Trophoblast cell (in vitro differentiated cells and primary cell): ENCODE results near the gene SLC46A3.

Experiments used
- DNase-seq, 2 donors: peaks; one replicate each; pipeline ENCODE4 v3.0.0-alpha.2; 2016
- H2AFZ ChIP-seq: 2 replicates; pipeline ENCODE4 v1.6.1; 2013; ENCODE audit warnings: low read length, moderate library complexity, mild to moderate bottlenecking; ENCODE audit not compliant: insufficient read depth, poor library complexity
- H2AK5ac ChIP-seq: 2 replicates; pipeline ENCODE4 v1.6.1; 2013; ENCODE audit warnings: mild to moderate bottlenecking, low read length
- H2BK120ac ChIP-seq: 2 replicates; pipeline ENCODE4 v1.6.1; 2013; ENCODE audit warnings: low read length, mild to moderate bottlenecking, moderate library complexity; ENCODE audit not compliant: insufficient read depth, poor library complexity
- H2BK12ac ChIP-seq: 2 replicates; pipeline ENCODE4 v1.6.1; 2013; ENCODE audit warnings: mild to moderate bottlenecking, low read length, moderate library complexity
- H2BK5ac ChIP-seq: 2 replicates; pipeline ENCODE4 v1.6.1; 2013; ENCODE audit warnings: low read length, low read depth, moderate library complexity, mild to moderate bottlenecking; ENCODE audit not compliant: poor library complexity
- H3K14ac ChIP-seq: 2 replicates; pipeline ENCODE4 v1.6.1; 2013; ENCODE audit warnings: mild to moderate bottlenecking, low read length
- H3K18ac ChIP-seq: 2 replicates; pipeline ENCODE4 v1.6.1; 2013; ENCODE audit warnings: mild to moderate bottlenecking, low read length
- H3K23ac ChIP-seq: 2 replicates; pipeline ENCODE4 v1.6.1; 2013; ENCODE audit warnings: low read length
- H3K27ac ChIP-seq: 2 replicates; pipeline ENCODE4 v1.5.1; 2013; ENCODE audit warnings: low read depth, mild to moderate bottlenecking, inconsistent platforms, low read length, moderate library complexity
- H3K27me3 ChIP-seq: 2 replicates; pipeline ENCODE4 v1.6.1; 2013; ENCODE audit warnings: inconsistent platforms, mild to moderate bottlenecking, low read length, moderate library complexity; ENCODE audit not compliant: insufficient read depth
- H3K36me3 ChIP-seq, 2 experiments: 1 replicate in 1 of 2; 2 replicates in 1 of 2; pipeline ENCODE4 v1.6.1; 2013; ENCODE audit warnings: low read length in 2 of 2, mild to moderate bottlenecking in 2 of 2, moderate library complexity in 1 of 2; ENCODE audit not compliant: insufficient read depth in 2 of 2, control insufficient read depth in 1 of 2
- H3K4ac ChIP-seq: 2 replicates; pipeline ENCODE4 v1.6.1; 2013; ENCODE audit warnings: low read depth, mild to moderate bottlenecking, low read length, moderate library complexity
- H3K4me1 ChIP-seq, 2 experiments: 1 replicate in 1 of 2; 2 replicates in 1 of 2; pipeline ENCODE4 v1.6.1; 2013; ENCODE audit warnings: low read length in 2 of 2, mild to moderate bottlenecking in 2 of 2, moderate library complexity in 1 of 2; ENCODE audit not compliant: insufficient read depth in 2 of 2, control insufficient read depth in 1 of 2
- H3K4me2 ChIP-seq: 2 replicates; pipeline ENCODE4 v1.6.1; 2013; ENCODE audit warnings: inconsistent platforms, mild to moderate bottlenecking, low read length, moderate library complexity
- H3K4me3 ChIP-seq: 2 replicates; pipeline ENCODE4 v1.5.1; 2013; ENCODE audit warnings: mild to moderate bottlenecking, low read depth, low read length, inconsistent platforms
- H3K79me1 ChIP-seq: one replicate; pipeline ENCODE4 v1.6.1; 2013; ENCODE audit warnings: low read length
- H3K79me2 ChIP-seq: 2 replicates; pipeline ENCODE4 v1.6.1; 2013; ENCODE audit warnings: low read length, mild to moderate bottlenecking; ENCODE audit not compliant: control insufficient read depth, insufficient read depth, poor library complexity
- H3K9ac ChIP-seq: 2 replicates; pipeline ENCODE4 v1.6.1; 2013; ENCODE audit warnings: mild to moderate bottlenecking, low read length
- H3K9me3 ChIP-seq: 2 replicates; pipeline ENCODE4 v1.6.1; 2013; ENCODE audit warnings: low read depth, mild to moderate bottlenecking, control low read depth, inconsistent platforms, low read length; ENCODE audit not compliant: insufficient read depth
- H4K12ac ChIP-seq: 2 replicates; pipeline ENCODE4 v1.6.1; 2013; ENCODE audit warnings: low read depth, mild to moderate bottlenecking, low read length, moderate library complexity
- H4K8ac ChIP-seq: 2 replicates; pipeline ENCODE4 v1.6.1; 2013; ENCODE audit warnings: low read depth, mild to moderate bottlenecking, low read length, moderate library complexity
- H4K91ac ChIP-seq: one replicate; pipeline ENCODE4 v1.6.1; 2013; ENCODE audit warnings: low read depth, mild to moderate bottlenecking, low read length, moderate library complexity
- WGBS: extraction: QIAGEN DNeasy Blood & Tissue Kit; methylation state at CpG from one replicate; pipeline ENCODE4 v1.1.7; 2013; ENCODE audit warnings: missing lambda C conversion rate; ENCODE audit not compliant: insufficient read length, insufficient coverage; ENCODE audit errors: extremely low coverage; 5-methylcytosine and 5-hydroxymethylcytosine counted together

Gene SLC46A3

DNA sequence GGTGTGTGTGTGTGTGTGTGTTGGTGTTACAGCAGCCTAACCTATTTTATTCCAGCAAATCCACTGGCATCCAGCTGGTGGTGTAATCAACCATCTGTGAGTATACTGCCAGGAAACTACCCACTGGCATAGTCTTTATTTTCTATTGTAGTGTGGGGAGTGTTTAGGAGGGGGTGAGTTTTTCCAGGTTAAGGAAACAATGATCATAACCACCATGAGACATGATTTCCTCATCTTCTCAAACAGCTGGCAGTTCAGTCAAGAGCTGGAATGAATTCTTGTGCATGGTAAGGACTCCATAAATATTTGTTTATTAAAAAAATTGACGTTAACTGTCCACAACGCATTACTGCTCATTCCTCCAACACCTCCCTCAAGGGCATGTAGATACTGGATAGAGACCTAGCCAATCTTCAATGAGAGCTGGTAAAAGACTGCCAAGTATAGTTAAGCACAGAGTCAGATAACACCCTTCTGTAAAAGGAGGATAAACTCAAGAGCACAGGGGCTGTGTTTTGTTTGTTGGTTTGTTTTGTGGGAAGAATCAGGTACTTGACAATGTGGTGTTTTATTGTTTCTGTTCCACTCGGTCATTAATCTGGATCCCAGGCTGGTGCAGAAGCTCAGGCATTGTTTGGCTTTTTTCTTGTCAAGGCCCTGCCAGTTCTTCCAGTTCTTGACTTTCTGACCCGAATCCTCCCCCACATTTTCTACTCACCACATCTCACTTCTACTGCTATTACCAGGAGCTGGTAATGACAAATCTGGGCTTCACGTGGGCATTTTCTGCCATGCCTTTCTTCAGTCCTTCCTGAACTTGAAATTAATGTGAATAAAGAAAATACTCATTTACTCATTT lies 31.6 kb upstream of the SLC46A3 start:
- H4K8ac ChIP-seq: no peak overlapping the region
- H3K18ac ChIP-seq: peak overlapping the region; percentile 46
- no peaks in the 10 kb centered on the region for H3K36me3 ChIP-seq
- no peak overlapping the region for H3K9ac ChIP-seq
- no peaks in the 10 kb centered on the region for H3K9me3 ChIP-seq
- H2BK120ac ChIP-seq: no peak overlapping the region
- peaks cover 32% of the 10 kb centered on the region for H3K79me1 ChIP-seq
- peak overlapping the region; percentile 10 for H3K4ac ChIP-seq
- peak overlapping the region; percentile 61 for H4K91ac ChIP-seq
- H3K14ac ChIP-seq: peak overlapping the region; percentile 53
- H3K4me1 ChIP-seq: peaks cover 17 to 34% of the 10 kb centered on the region in 2 experiments
- no peaks in the 10 kb centered on the region for H3K27me3 ChIP-seq
- no peak overlapping the region for H3K23ac ChIP-seq
- no peak overlapping the region for H3K4me3 ChIP-seq
- H3K79me2 ChIP-seq: peaks cover 8% of the 10 kb centered on the region
- WGBS: no CpG with 5 or more reads among the region's 5 CpGs
- peak overlapping the region; percentile 33 for H2BK5ac ChIP-seq
- peak overlapping the region; percentile 53 for H2AK5ac ChIP-seq
- H2BK12ac ChIP-seq: peak overlapping the region; percentile 63
- no peak overlapping the region for H3K27ac ChIP-seq
- H2AFZ ChIP-seq: no peak overlapping the region
- H4K12ac ChIP-seq: no peak overlapping the region
- DNase-seq: no peak
- H3K4me2 ChIP-seq: no peak overlapping the region

DNA sequence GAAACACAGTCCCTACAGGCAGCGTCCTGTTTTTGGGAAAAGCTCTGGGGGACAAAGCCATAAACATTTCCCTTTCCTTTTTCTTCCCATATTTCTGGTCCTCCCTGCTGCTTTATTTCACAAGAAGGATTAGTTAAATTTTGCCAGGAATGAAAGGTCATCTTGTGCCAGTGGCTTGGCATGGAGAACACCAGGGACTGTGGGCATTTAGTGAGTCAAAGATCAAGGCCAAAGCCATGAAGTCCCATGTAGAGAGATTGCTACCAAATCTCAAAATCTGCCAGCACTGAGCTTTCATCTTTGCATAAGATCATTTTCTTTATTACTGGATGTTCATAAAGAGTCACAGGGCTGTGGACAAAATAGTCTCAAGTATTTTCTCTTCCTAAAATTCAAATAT lies 29.1 kb upstream of the SLC46A3 start:
- Histone ChIP-seq H3K9ac (no peak overlapping the region), H3K4me2 (no peak overlapping the region), H3K4me1 (peaks cover 16 to 28% of the 10 kb centered on the region in 2 experiments), H3K36me3 (no peaks in the 10 kb centered on the region), H2AFZ (no peak overlapping the region), H3K4ac (no peak overlapping the region), H2BK120ac (no peak overlapping the region), H3K14ac (no peak overlapping the region), H2BK5ac (peak overlapping the region; percentile 33), H3K4me3 (no peak overlapping the region), H4K8ac (no peak overlapping the region), H3K9me3 (no peaks in the 10 kb centered on the region), H3K23ac (no peak overlapping the region), H3K27me3 (no peaks in the 10 kb centered on the region), H2BK12ac (peak overlapping the region; percentile 36), H3K79me1 (peaks cover 25% of the 10 kb centered on the region), H4K12ac (no peak overlapping the region), H4K91ac (no peak overlapping the region), H2AK5ac (no peak overlapping the region), H3K18ac (no peak overlapping the region), H3K27ac (no peak overlapping the region), H3K79me2 (no peaks in the 10 kb centered on the region)
- no CpG with 5 or more reads among the region's 1 CpG for WGBS
- DNase-seq: no peak

DNA sequence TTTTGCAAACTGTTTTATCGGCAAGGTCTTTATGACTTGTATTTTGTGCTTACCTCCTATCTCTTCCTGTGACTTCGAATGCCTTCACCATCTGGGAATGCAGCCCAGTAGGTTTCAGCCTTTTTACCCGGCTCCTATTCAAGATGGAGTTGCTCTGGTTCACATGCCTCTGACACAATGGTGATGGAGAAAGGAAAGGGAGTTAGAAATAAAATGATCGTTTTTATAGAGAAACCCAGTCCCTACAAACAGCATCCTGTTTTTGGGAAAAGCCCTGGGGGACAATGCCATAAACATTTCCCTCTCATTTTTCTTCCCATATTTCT lies 27.5 kb upstream of the SLC46A3 start:
- Histone ChIP-seq H3K9ac (no peak overlapping the region), H2AK5ac (no peak overlapping the region), H3K23ac (no peak overlapping the region), H4K8ac (no peak overlapping the region), H3K79me2 (no peaks in the 10 kb centered on the region), H2BK5ac (peak overlapping the region; percentile 83), H3K79me1 (peaks cover 20% of the 10 kb centered on the region), H3K14ac (no peak overlapping the region), H3K4me2 (no peak overlapping the region), H3K9me3 (no peaks in the 10 kb centered on the region), H2BK12ac (peak overlapping the region; percentile 85), H3K36me3 (no peaks in the 10 kb centered on the region), H2AFZ (no peak overlapping the region), H3K4me3 (no peak overlapping the region), H3K4me1 (peaks cover 12 to 24% of the 10 kb centered on the region in 2 experiments), H3K27ac (peak overlapping the region; percentile 84), H3K27me3 (no peaks in the 10 kb centered on the region), H4K91ac (no peak overlapping the region), H2BK120ac (peak overlapping the region; percentile 80), H4K12ac (no peak overlapping the region), H3K4ac (peak overlapping the region; percentile 27), H3K18ac (no peak overlapping the region)
- DNase-seq: no peak
- WGBS: no CpG with 5 or more reads among the region's 4 CpGs

DNA sequence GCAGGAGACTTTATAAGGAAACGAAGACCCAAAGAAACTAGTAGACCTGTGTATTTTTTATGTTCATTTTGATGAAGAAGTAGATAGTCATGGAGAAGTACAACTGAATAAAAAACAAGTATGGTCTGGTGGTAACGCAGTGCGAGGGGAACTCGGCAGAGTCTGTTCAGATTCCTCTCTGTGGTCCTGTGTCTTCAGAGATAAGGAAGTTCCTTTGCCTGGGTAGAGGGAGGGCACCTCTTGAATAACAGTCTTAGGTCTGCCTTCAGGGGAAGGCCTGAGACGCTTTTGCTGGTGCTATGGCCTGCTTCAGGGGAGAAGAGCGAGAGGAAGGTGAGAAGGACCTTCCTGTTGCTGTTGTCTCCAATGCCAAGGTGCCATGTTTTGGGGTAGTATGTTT lies 25.9 kb upstream of the SLC46A3 start:
- Histone ChIP-seq H3K4me3 (no peak overlapping the region), H3K79me1 (peaks cover 16% of the 10 kb centered on the region)

More for the DNA sequence above, 25.9 kb upstream of the SLC46A3 start:
- Histone ChIP-seq H2BK120ac (peak overlapping the region; percentile 89), H3K27ac (peak overlapping the region; percentile 84), H3K4me1 (peaks cover 9 to 15% of the 10 kb centered on the region in 2 experiments), H3K27me3 (no peaks in the 10 kb centered on the region), H3K18ac (peak overlapping the region; percentile 2), H2AK5ac (peak overlapping the region; percentile 34), H4K8ac (peak overlapping the region; percentile 54), H3K9me3 (no peaks in the 10 kb centered on the region), H2AFZ (no peak overlapping the region), H4K91ac (peak overlapping the region; percentile 93), H3K14ac (peak overlapping the region; percentile 16), H3K36me3 (no peaks in the 10 kb centered on the region), H3K23ac (no peak overlapping the region), H3K79me2 (no peaks in the 10 kb centered on the region), H3K4me2 (no peak overlapping the region), H3K9ac (no peak overlapping the region), H3K4ac (peak overlapping the region; percentile 30), H2BK5ac (peak overlapping the region; percentile 70), H2BK12ac (peak overlapping the region; percentile 84), H4K12ac (no peak overlapping the region)
- DNase-seq: no peak
- no CpG with 5 or more reads among the region's 6 CpGs for WGBS
